NCI-H146 (cell line): Measurements from ENCODE around the gene DAB1.
"Not testable (repeated sequence)": the region's sequence is repeated elsewhere in the genome, so short reads cannot be mapped to it uniquely, and the experiment has no call there.

Experiments
- DNase-seq: peaks from one replicate; lab custom pipeline; 2025; lab: John Stamatoyannopoulos, UW

The DAB1 gene

DNA sequence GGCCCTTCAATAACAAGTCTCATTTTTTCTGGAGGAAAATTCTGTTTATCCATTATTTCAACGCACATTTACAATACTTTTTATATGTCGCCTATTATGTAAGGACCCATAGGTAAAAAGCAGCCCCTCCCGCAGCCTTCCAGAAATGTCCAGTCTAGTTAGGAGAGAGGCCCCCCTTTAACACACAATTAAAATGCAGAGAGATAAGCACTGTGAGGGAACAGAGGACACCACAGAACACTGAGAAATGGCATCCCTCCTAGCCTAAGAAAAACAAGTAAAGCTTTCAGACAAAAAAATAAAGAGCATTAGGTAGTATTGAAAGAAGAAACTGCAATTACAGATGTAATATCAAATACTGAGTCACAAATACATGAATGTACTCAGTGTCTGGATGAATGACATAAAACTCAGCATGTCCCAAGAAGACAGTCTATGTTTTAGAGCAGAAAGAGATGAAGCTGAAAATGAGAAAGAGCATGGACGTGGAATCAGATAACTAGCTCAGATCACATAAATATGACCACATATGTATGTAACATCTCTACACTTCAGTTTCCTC lies 62.9 kb downstream of the DAB1 start:
- no peak for DNase-seq

DNA sequence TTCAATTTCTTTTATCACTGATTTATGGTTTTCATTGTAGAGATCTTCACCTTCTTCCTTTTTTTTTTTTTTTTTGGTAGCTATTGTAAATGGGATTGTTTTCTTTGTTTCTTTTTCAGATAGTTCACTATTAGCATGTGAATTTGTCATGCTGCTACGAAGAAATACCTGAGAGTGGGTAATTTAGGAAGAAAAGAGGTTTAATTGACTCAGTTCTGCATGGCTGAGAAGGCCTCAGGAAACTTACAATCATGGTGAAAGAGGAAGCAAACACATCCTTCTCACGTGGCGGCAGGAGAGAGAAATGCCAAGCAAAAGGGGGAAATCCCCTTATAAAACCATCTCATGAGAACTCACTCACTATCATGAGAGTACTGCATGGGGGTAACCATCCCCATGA lies 66.4 kb downstream of the DAB1 start:
- no peak for DNase-seq

DNA sequence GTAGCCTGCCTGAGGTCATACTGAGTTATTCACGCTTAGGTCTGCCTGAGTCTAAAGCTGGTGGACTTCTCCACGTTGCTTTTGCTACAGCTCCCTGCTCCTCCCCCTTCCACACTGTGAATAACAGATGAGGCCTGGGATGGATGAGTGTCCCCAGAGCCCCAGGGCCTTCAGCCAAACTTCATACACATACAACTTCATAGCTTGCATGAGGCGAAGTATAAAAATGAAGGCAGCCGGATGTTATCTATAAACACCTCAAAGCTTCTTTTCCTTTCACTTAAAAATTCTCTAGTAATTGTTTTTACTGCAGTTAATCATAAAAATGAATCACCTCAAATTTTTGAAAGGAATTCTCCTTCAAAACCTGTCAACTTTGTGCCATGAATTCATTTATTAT lies 70.2 kb downstream of the DAB1 start:
- no peak for DNase-seq

DNA sequence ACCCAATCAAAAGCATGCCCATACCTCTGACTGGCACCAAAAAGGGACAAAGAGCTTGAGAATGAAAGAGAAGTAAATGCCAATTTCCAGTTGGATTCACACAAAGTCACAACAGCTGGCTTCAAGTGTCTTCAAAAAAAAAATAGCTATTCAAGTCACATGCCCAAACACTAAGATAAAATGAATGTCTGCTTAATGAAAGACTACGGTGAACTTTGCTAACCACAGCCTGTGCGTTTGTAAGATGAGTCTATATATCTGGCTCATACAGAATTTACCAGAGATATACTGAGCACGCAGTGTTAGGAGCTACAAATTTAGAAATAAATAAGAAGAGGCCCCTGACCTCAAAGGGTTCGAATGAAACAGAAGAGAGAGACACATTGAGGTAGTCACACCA lies 73.2 kb downstream of the DAB1 start:
- DNase-seq, result no peak

DNA sequence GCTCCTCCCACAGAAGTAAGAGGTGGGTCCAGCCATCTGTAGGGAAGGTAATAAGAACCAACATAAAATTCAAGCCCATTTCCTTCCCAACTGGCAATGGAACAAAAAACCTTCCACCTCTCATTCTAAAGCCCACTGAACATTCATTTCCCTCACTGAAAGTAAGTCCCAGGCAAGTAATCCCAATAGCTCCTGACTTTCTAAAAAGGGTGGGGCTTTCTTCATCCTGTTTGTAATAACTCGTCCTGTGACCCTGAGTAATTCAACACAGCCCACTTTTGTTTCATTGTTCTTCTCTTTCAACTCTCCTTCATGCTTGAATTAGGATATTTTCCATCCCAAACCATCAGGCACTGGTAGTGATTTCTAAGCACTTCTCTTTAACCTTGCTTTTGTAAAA lies 74.9 kb downstream of the DAB1 start:
- DNase-seq, result no peak

DNA sequence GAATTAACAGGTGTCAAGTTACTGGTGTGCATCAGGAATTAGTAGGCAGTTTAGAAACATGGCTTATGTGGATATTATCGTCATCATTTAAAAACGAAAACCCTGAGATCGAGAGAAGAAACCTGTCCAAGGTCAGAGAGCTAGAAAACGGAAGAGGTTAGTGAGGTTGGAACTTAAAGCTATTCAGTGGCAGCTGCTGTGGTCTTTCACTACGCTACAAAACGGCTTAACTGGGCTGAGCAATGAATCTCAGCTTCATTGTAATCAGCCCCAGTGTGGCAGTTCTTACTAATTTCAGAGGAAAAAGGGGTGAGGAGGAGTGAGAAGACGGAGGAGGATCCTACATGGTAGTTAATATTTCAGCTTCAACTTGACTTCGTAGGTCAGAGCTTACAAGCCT lies 77.9 kb downstream of the DAB1 start:
- no peak for DNase-seq

DNA sequence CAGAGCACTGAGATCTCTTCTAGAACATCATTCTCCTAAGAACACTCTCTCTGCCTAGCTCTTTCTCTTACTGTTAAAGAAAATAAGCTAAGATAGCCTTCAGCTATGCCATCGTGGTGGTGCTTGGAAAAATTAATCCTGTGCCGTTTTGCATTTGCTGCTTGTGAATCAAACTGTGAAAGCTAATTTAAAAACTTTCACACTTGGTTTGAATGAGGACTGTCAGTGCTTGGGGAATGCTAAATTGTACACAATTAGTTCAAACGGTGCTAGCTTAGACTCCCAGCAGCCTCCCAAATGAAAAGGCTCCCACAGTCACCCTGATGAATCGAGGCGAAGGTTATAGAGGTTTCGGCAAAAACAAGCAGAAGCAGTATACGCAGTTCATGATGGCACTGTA lies 79.6 kb downstream of the DAB1 start:
- no peak for DNase-seq

DNA sequence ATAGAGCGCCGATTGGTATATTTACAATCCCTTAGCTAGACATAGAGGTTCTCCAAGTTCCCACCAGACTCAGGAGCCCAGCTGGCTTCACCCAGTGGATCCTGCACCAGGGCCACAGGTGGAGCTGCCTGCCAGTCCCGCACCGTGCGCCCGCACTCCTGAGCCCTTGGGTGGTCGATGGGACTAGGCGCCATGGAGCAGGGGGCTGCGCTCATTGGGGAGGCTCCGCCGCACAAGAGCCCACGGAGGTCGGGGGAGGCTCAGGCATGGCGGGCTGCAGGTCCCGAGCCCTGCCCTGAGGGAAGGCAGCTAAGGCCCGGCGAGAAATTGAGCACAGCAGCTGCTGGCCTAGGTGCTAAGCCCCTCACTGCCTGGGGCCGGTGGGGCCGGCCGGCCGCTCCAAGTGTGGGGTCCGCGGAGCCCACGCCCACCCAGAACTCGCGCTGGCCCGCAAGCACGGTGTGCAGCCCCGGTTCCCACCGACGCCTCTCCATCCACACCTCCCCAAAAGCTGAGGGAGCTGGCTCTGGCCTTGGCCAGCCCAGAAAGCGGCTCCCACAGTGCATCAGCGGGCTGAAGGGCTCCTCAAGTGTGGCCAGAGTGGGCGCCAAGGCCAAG lies 80.5 kb downstream of the DAB1 start:
- DNase-seq, result not testable (repeated sequence)

DNA sequence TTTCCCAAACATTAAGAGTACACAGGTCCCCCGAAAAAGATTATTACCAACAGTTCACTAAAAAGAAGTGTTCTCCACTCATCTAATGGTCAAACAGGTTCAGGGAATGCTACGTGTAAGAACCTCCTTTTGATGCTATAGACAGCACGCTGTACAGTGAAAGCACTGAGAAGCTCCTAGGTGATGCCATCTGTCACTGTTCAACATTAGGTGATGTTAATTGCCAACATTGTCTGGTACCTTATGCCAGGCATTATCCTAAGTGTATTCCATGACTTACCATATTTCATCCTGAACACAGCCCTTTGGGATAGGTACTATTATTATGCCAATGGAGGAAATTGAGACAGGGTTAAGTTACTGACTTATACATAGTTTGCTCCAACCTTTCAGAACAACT lies 82.1 kb downstream of the DAB1 start:
- no peak for DNase-seq

DNA sequence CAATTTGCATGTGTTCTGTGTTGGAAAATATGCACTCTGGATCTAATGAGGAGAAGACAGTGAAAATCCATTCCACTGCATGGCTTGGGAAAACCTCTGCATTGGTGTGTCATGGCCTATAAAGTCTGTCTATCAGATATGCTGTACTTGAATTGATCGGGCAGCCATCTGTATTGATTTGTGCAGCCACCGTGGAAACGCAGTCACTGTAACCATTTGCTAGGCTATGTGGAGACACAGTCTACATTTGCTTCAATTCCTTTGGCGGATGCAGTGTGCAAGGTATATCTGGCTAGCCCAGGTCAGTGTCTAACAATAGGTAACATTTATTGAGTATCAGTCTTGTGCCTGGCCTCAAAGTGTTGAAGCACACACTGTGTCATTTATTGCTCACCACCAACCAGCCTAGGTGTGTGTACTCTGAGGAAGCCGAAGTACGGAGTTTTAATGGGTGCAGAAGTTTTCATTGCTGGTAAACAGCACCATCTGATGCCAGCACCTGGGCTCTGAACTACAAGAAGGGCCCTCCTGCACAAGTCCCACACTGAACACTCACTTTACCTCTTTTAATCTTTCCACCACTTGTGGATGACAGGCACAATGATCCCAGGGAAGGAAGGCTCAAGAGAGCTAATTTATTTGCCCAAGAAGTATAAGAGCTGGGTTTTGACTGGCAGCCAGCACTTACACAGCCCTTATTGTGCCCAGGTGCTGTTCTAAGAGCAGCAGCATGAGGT lies 83.4 kb downstream of the DAB1 start:
- DNase-seq, result no peak

DNA sequence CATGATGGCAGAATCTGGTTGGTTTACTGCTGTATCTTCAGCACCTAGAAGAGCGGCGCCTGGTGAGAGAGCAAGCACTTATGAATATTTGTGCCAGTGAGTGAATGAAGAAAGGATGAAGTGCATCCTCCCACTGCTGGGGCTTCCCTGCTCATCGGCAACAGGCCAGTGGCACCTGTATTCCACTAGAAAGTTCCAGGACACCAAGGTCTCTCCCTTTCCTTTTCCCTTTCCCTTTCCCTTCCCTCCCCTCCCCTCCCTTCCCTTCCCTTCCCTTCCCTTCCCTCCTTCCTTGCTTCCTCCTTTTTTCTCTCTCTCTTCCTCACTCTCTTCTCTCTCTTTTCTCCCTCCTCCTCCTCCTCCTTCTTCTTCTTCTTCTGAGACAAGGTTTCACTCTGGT lies 86.2 kb downstream of the DAB1 start:
- DNase-seq, result no peak

DNA sequence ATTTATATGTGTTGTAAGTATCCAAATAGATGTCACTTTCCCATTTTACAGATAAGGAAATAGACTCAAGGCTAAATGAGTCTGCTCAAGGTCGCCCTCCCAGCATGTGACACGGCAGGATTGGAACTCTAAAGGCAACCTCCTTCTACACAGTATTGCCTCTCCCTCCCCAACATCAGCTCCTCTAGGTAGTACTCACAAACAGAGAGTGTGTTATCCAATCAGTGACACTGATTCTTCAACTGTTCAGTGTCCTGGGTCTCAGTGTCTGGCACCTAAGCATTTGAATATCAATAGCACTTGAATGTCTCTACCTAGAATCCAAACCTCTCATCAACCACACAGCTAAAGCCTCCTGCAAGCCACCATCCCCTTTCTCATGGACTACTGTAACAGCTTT lies 87.1 kb downstream of the DAB1 start:
- DNase-seq, result no peak

DNA sequence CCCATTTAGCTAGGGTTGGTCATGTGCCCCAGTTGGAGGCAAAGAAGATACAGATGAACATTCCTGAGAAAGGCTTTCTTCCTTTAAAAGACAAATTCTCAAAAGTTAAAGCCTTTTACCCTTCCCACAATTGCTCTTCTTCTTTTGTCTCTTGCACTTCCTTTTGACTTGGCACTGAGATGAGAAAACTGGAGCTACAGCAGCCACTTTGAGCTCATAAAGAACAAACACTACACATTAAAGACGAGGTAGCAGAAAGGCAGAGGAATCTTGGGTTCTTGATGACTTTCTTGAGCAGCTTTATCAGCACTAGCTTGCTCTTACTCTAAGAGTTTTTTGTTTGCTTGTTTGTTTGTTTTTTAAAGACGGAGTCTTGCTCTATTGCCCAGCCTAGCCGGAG lies 92.2 kb downstream of the DAB1 start:
- DNase-seq, result no peak

DNA sequence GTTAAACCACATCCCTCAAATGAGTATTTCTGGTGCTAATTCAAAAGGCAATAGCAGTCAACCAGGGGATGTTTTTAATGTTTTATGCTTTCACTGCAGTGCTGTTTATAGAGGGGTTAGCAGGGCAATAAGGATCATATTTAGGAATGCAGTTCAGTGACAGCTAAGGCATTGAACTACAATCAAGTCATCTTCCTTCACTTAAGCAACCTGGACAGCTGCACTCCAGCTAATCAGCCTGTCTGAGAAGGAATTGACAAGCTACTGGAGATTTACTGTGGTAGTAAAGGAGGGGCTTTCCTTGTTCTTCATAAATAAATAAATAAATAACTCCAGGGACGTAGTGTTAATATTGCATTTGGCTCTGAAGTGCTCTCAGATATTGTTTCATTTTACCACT lies 93.9 kb downstream of the DAB1 start:
- DNase-seq, result no peak

DNA sequence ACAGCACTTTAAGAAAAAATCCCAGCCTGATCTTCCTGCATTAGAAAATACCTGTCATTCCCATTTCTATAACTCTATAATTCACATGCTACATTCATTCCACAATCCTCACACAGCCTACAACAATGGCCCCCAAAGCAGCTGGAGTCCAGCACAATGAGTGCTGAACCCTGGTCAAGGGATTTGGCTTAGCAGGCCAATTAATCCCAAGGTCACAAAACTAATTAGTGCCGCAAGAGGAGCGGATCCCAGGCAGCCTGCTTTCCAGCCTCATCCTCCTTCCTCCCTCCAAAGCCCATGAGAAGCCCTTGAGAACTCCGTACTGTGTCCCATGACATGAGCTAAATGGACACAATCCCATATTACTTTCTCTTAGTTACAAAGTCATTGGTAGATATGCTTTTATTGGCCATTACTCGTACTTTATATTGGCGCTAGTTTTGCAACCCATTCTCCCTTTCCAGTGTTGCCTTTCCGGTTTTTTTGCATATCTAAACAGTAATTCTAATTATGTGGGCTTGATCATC lies 94.8 kb downstream of the DAB1 start:
- DNase-seq, result no peak

DNA sequence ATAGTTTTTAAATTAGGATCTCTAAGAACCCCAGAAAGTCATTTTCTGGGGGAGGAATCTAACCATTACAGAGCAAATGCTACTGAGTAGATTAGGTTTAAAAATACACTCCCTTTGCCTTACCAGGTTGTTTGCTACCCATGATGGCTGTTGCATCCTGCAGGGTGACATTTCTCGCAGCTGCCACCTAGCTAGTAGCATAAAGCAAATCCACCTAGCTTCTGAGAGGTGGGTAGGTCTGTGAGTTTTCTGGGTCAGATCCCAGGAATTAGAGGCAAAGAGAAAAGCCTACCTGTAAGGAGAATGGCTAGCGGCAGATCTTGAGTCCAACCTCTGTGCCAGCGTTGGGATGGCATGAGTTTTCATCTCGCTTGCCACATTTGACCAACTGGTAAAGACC lies 95.9 kb downstream of the DAB1 start:
- no peak for DNase-seq

DNA sequence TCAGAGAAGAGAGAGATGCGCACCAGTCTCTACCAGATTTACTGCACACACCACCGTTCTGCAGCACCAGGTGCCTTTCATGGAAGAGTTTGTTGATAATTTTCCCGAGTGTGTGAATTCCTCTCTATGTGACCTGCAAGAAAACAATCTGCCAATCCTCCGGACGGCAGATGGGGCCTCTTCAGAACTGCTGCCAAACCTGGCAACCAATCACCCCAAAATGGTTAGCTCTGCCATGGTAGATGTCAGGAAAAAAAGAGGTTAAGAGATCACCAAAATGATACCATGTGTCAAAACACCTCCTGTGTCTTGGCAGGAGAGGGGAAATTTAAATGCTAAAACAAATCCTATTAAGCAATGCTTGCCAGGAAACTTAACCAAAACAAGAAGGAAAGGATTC lies 96.5 kb downstream of the DAB1 start:
- DNase-seq, result no peak

DNA sequence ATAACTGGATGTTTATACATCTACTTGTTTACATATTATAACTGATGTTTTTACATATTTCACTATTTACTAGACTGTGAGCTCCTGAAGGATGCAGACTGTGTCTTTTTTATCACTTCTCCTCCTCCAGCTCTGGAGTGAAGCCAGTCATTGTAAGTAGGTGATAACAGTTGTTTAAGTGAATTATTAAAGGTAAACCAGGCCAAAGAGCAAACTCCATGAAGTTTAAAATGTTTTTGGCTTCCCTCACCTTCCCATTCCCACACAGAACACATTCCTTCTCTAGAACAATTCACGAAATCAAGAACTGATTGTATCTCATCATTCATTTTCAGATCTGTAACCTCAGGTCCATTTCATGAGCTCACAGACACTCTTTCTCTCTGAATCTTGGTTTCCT lies 98.3 kb downstream of the DAB1 start:
- no peak for DNase-seq

DNA sequence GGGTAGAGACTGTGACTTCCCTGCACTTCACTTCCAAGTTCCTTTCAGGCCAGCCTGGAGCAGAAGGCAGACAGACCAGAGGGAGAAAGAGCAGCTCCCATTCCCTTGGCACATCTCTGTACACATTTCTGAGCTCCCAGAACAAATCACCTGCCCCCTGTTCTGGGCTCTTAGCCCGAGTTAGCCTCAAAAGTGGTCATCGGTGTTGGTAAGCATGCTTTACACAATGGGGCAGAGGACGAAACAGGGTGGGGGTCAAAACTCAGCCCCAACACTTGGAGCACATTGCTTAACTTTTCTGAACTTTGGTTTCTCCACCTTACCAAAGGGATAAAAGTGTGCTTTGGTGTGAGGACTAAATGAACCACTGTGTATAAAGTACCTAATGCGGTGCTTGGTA lies 98.7 kb downstream of the DAB1 start:
- DNase-seq, result no peak

DNA sequence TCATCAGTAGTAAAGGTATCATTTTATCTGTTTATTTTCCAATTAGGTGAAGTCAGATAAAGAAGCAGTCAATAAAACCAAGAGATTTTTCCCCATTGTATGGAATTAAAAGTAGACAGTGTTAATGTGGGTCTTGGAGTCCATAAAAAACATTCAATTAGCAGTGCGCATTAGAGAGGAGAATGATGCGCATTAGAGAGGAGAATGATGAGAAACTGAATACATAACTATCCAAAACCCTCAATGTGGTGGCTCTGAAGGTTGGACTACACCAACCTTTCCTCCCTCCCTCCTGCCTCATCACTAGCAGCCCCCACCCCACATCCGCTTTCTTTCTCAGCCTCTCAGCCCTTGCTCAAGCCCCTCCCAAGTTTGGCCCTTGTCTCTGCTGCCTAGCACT lies 99.5 kb downstream of the DAB1 start:
- DNase-seq, result no peak

DNA sequence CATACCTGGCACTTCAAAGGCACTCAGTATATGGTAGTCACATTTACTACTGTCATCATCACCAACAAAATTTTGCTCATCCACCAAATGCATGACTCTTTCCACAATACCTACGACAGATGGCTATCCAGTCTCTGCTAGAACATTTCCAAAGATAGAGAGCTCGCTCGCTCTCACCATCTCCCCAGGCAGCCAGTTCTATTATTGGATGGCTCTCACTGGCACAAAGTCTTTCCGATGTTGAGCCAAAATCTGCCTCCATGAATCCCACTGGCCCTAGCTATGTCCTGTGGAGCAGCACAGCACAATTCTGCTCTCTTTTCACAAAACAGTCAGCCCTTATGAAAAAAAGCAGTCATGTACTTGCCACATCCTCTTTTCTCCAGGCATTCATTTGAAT lies 102.1 kb downstream of the DAB1 start:
- DNase-seq, result no peak

DNA sequence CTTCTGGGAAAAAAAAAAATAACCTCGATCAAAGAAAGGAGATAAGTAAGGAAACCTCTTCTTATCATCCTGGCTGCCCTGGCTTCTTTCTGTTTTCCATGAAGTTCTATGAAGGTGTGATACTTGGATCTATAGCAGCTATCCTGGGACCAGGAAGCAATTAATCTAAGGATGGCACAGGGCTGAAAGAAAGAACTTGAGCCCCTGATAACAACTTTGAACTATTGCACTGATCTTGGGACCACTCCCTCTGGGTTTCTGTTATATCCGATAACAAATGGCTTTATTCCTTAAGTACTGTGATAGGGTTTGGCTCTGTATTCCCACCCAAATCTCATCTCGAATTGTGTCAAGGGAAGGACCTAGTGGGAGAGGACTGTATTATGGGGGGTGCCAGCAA lies 104.1 kb downstream of the DAB1 start:
- DNase-seq, result no peak

DNA sequence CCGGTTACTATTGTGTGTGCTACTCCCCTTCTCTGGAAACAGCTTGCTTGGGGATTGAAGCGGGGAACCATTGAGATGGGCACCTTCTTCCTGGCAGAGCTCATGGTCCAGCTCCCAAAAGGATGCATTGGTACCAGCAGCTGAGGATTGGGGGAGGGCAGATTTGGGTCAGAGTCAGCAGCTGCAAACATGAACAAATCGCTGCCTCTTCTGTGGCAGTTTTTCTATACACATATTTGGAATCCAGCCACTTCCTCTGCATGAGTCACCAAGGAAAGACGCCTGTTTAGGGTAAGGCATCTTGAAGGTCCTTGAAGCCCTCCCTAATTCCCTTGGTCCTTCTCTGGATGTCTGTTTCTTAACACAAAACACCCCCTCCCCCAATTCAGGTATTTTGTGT lies 104.7 kb downstream of the DAB1 start:
- no peak for DNase-seq

DNA sequence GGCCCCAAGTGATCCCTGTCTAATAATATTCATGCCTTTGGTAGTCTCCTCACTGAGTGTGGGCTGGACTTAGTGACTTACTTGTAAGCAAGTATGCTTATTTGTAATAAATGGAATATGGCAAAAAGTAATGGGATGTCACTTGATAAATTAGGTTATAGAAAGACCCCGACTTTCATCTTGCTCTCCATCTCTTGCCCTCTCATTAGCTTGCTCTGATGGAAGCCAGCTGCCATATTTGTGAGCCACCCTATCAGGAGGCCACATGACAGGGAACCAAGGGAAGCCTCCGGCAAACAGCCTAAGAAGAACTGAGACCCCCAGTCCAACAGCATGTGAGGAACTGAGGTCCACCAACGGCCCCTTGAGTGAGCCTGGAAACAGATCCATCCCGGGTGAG lies 107.0 kb downstream of the DAB1 start:
- no peak for DNase-seq
